Subcutaneous adipose tissue (tissue), 4 donors: ENCODE measurements around the gene CRIM1. TPM values are rescaled to one million over a fixed set of nuclear protein-coding genes. Genes with fewer than 3 reads are reported as not detected.

Experiments
- total RNA-seq, 4 donors: library from RNA; depleted of rRNA; stranded (reverse); fragments of >200 nt; gene quantifications; one replicate each; pipeline ENCODE4 v1.1.0, GENCODE V29; 2016
- TF ChIP-seq, protein P1 (sequence below): fragments of 450-650 bp; IDR thresholded peaks from one replicate; pipeline ENCODE4 v1.5.1; 2016; ENCODE audit warnings: low read depth, mild to moderate bottlenecking, control low read depth, antibody characterized with exemption, moderate library complexity

Gene CRIM1
- total RNA-seq, 4 donors from 2014 or later = 153 to 269 (median 233) TPM

DNA sequence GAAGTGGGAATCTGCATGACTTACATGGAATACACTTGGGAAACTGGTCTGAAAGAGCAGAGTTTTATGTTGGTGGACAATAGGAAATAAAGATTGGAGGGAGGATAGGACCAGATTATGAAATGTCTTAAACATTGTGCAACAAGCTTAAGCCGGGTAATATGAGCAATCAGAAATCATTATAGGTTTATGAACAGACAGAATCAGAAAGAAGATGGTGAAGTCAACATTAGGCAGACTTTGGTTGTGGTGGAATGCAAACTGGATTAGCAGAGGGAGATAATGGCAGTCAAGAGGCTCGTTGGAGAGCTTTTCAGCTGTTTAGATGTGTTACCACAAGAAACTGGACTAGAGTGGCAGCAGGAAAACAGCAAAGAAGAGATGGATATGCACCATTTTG is 43.5 kb downstream of the CRIM1 start:
- TF ChIP-seq, protein P1, sequence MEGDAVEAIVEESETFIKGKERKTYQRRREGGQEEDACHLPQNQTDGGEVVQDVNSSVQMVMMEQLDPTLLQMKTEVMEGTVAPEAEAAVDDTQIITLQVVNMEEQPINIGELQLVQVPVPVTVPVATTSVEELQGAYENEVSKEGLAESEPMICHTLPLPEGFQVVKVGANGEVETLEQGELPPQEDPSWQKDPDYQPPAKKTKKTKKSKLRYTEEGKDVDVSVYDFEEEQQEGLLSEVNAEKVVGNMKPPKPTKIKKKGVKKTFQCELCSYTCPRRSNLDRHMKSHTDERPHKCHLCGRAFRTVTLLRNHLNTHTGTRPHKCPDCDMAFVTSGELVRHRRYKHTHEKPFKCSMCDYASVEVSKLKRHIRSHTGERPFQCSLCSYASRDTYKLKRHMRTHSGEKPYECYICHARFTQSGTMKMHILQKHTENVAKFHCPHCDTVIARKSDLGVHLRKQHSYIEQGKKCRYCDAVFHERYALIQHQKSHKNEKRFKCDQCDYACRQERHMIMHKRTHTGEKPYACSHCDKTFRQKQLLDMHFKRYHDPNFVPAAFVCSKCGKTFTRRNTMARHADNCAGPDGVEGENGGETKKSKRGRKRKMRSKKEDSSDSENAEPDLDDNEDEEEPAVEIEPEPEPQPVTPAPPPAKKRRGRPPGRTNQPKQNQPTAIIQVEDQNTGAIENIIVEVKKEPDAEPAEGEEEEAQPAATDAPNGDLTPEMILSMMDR = no peak

DNA sequence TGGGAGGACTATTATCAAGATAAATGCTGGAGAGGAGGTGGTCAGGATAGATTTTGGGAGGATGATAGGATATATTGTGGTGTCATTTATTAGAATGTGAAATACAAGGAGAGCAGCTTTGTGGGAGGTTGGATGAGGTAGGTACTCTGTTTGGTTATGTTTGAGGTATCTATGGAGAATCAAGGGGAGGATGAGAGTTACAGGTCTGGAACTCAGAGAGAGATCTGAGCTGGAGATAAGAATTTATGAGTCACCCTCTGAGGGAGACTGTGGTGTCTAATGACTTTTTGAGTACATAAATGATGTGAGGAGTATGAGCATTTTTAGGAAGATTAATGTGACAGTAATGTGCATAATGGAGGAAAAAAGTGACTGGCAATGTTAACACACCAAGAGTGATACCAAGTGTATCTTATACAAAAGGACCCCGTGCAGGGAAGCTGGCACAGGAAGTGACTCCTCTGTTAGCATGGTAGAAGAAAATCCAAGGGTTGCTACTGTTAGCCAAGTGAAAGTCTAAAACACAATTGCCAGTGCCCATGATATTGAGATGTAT is 48.2 kb downstream of the CRIM1 start:
- TF ChIP-seq, protein P1 = no peak

DNA sequence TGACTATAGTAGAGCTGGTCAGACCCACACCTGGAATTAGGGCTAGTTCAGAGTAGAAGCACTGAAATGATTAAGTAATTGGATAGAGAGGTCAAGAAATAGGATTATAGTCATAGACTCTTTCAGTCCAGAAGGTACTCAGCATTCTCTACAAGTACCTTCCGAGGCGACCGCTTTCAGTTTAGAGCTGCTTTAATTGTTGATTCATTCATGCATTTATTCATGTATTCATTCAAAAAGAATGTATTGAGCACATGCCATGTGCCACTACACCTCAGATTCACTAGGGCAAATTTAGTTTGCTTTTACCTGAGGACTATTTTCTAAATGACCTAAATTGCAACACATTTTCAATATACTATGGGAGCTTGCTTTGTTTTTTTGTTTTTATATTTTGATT is 48.7 kb downstream of the CRIM1 start:
- TF ChIP-seq, protein P1 = no peak

DNA sequence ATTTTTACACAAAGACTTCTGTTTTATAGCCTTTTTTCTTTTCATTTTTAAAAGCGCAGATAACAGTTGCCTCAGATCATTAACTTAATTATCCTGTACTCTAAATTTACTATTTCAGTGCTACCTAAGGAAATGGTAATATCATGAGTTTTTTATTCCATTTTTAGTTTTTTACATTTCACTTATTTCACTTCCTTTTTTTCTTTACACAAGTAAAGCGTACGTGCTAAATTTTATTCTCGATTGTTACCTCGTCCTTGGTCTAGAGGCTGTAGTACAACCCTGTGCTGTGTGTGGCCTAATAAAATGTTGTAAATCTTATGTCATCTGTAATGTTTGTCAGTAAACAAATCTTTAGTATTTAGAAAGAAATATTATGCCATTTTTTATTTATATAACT is 49.2 kb downstream of the CRIM1 start:
- TF ChIP-seq, protein P1 = no peak

DNA sequence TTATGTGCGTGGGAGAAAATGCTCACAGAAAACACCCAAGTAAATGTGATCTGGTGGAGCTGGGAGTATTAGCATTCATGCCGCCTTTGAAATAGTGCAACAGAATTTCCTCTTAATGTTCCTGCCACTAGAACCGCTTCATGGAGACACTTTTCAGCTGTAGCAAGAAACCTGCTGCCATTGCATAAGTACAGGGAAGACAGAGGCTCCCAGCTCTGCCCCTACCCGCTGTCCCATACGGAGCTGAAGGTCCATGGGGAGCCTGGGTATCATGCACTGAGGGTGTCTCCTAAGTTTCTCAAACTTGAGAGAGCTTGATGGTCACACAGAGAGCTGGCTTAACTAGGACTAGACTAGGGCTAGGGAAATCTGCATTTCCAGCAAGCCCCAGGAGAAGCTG is 49.6 kb downstream of the CRIM1 start:
- TF ChIP-seq, protein P1 = no peak

DNA sequence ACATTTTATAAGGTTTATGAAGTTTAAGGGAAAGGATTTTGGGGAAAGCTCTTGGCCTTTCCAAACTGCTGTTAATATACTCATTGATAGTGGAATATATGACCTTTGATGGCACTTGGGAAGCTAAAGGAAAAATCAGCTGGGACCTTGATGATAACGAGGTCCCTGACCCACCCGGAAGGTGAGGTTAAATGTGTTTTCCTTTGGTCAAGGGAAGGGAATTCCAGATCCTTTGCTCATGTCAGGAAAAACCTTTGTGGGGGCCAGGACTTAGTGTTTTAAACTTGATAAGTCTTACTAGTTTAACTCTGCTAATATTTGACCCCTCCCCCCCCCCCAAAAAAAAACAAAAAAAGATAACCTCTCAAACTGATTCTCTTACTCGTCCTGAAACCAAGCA is 50.7 kb downstream of the CRIM1 start:
- TF ChIP-seq, protein P1 = no peak

DNA sequence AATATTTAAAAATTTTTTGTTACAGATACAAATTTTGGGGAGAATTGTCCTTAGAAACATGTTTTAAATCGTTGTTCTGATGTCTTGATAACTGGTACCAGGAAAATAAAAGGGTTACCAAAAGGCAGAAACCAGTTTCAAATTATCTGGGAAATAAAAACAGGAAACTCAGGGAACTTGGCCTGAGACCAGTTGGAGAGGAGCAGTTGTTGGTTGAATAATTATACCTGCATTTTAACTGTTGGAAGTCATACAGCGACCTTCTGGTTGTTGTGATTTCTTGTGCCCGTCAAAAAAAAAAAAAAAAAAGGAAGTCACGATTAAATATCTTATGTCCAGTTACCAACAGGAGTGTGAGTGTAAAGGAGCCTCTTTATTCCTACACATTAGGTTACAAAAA is 51.8 kb downstream of the CRIM1 start:
- TF ChIP-seq, protein P1 = no peak
